Activated T-cell treated with anti-CD3 and anti-CD28 coated beads, Interleukin-2, amount 50 U/mL, for 24 hours (primary cell): ENCODE measurements around the gene BEAN1.

Experiments used
- DNase-seq: peaks from one replicate; pipeline ENCODE4 v3.0.0-alpha.2; 2020
- H3K27ac Mint-ChIP-seq: 2 replicates; pipeline ENCODE4 v1.8.0; 2020; ENCODE audit warnings: mild to moderate bottlenecking, mixed read lengths
- H3K27me3 Mint-ChIP-seq: 2 replicates; pipeline ENCODE4 v1.8.0; 2020; ENCODE audit warnings: mixed read lengths
- H3K36me3 Mint-ChIP-seq: 2 replicates; pipeline ENCODE4 v1.8.0; 2020; ENCODE audit warnings: low read depth, mixed read lengths
- H3K4me1 Mint-ChIP-seq: 2 replicates; pipeline ENCODE4 v1.8.0; 2020; ENCODE audit warnings: low read depth, mixed read lengths
- H3K4me3 Mint-ChIP-seq: 2 replicates; pipeline ENCODE4 v1.8.0; 2020; ENCODE audit warnings: mild to moderate bottlenecking, moderate library complexity, mixed read lengths
- H3K9me3 Mint-ChIP-seq: 2 replicates; pipeline ENCODE4 v1.8.0; 2020; ENCODE audit warnings: mixed read lengths

BEAN1 gene

GRCh38 chr16:66427036-66427860 lies at the start of gene BEAN1:
BEAN1 (plus strand) TSS chr16:66427295; CDS start chr16:66437677, 10,382 bp downstream.
- Mint-ChIP-seq H3K36me3 (no peaks in the 10 kb centered on the region), H3K4me3 (peak within 1 kb of the TSS; percentile 47), H3K27ac (no peak within 1 kb of the TSS), H3K4me1 (peaks cover 7% of the 10 kb centered on the region), H3K9me3 (no peaks in the 10 kb centered on the region), H3K27me3 (peaks cover 75% of the 10 kb centered on the region)
- no peak for DNase-seq

GRCh38 chr16:66377324-66377723 lies 49.8 kb upstream of the BEAN1 start:
- no peak overlapping the region for H3K4me3 Mint-ChIP-seq
- no peaks in the 10 kb centered on the region for H3K9me3 Mint-ChIP-seq
- H3K4me1 Mint-ChIP-seq: no peaks in the 10 kb centered on the region
- no peak for DNase-seq
- no peak overlapping the region for H3K27ac Mint-ChIP-seq
- no peaks in the 10 kb centered on the region for H3K36me3 Mint-ChIP-seq
- no peaks in the 10 kb centered on the region for H3K27me3 Mint-ChIP-seq

GRCh38 chr16:66378741-66379570 lies 48.1 kb upstream of the BEAN1 start:
- no peak for DNase-seq
- Mint-ChIP-seq H3K27ac (no peak overlapping the region), H3K4me1 (no peaks in the 10 kb centered on the region), H3K36me3 (no peaks in the 10 kb centered on the region), H3K4me3 (no peak overlapping the region), H3K27me3 (no peaks in the 10 kb centered on the region), H3K9me3 (no peaks in the 10 kb centered on the region)

GRCh38 chr16:66379571-66379941 lies 47.5 kb upstream of the BEAN1 start:
- DNase-seq: no peak
- H3K36me3 Mint-ChIP-seq: no peaks in the 10 kb centered on the region
- H3K4me3 Mint-ChIP-seq: no peak overlapping the region
- H3K27ac Mint-ChIP-seq: no peak overlapping the region
- no peaks in the 10 kb centered on the region for H3K9me3 Mint-ChIP-seq
- H3K27me3 Mint-ChIP-seq: no peaks in the 10 kb centered on the region
- no peaks in the 10 kb centered on the region for H3K4me1 Mint-ChIP-seq

GRCh38 chr16:66380421-66380820 lies 46.7 kb upstream of the BEAN1 start:
- Mint-ChIP-seq H3K4me3 (no peak overlapping the region), H3K27ac (no peak overlapping the region), H3K4me1 (no peaks in the 10 kb centered on the region), H3K27me3 (no peaks in the 10 kb centered on the region), H3K36me3 (no peaks in the 10 kb centered on the region), H3K9me3 (no peaks in the 10 kb centered on the region)
- DNase-seq: no peak

GRCh38 chr16:66381585-66382170 lies 45.4 kb upstream of the BEAN1 start:
- Mint-ChIP-seq H3K36me3 (no peaks in the 10 kb centered on the region), H3K27ac (no peak overlapping the region), H3K27me3 (no peaks in the 10 kb centered on the region), H3K4me1 (no peaks in the 10 kb centered on the region), H3K4me3 (no peak overlapping the region), H3K9me3 (no peaks in the 10 kb centered on the region)
- no peak for DNase-seq

GRCh38 chr16:66382171-66382965 lies 44.7 kb upstream of the BEAN1 start:
- no peaks in the 10 kb centered on the region for H3K9me3 Mint-ChIP-seq
- H3K27ac Mint-ChIP-seq: no peak overlapping the region
- no peak overlapping the region for H3K4me3 Mint-ChIP-seq
- H3K4me1 Mint-ChIP-seq: no peaks in the 10 kb centered on the region
- H3K27me3 Mint-ChIP-seq: no peaks in the 10 kb centered on the region
- H3K36me3 Mint-ChIP-seq: no peaks in the 10 kb centered on the region
- DNase-seq: no peak

- Mint-ChIP-seq H3K4me3 (no peak overlapping the region), H3K36me3 (no peaks in the 10 kb centered on the region), H3K27ac (no peak overlapping the region), H3K4me1 (no peaks in the 10 kb centered on the region), H3K9me3 (no peaks in the 10 kb centered on the region), H3K27me3 (no peaks in the 10 kb centered on the region)
- no peak for DNase-seq
These were observed 44.2 kb upstream of the BEAN1 start for GRCh38 chr16:66382966-66383299.

- no peaks in the 10 kb centered on the region for H3K36me3 Mint-ChIP-seq
- H3K4me3 Mint-ChIP-seq: no peak overlapping the region
- no peaks in the 10 kb centered on the region for H3K27me3 Mint-ChIP-seq
- no peaks in the 10 kb centered on the region for H3K9me3 Mint-ChIP-seq
- H3K27ac Mint-ChIP-seq: no peak overlapping the region
- DNase-seq: no peak
- H3K4me1 Mint-ChIP-seq: no peaks in the 10 kb centered on the region
These were observed 43.5 kb upstream of the BEAN1 start for GRCh38 chr16:66383551-66383950.

- no peaks in the 10 kb centered on the region for H3K36me3 Mint-ChIP-seq
- no peaks in the 10 kb centered on the region for H3K9me3 Mint-ChIP-seq
- H3K27ac Mint-ChIP-seq: no peak overlapping the region
- DNase-seq: no peak
- H3K4me1 Mint-ChIP-seq: no peaks in the 10 kb centered on the region
- H3K27me3 Mint-ChIP-seq: no peaks in the 10 kb centered on the region
- H3K4me3 Mint-ChIP-seq: no peak overlapping the region
These were observed 41.7 kb upstream of the BEAN1 start for GRCh38 chr16:66385415-66385814.

GRCh38 chr16:66386629-66387622 lies 40.2 kb upstream of the BEAN1 start:
- H3K9me3 Mint-ChIP-seq: no peaks in the 10 kb centered on the region

GRCh38 chr16:66387817-66388332 lies 39.2 kb upstream of the BEAN1 start:
- no peak overlapping the region for H3K27ac Mint-ChIP-seq
- no peaks in the 10 kb centered on the region for H3K27me3 Mint-ChIP-seq
- no peak overlapping the region for H3K4me3 Mint-ChIP-seq
- H3K36me3 Mint-ChIP-seq: no peaks in the 10 kb centered on the region
- DNase-seq: peak; percentile 11
- H3K4me1 Mint-ChIP-seq: no peaks in the 10 kb centered on the region
- H3K9me3 Mint-ChIP-seq: no peaks in the 10 kb centered on the region

More at GRCh38 chr16:66386629-66387622, 40.2 kb upstream of the BEAN1 start:
- no peaks in the 10 kb centered on the region for H3K36me3 Mint-ChIP-seq
- no peaks in the 10 kb centered on the region for H3K4me1 Mint-ChIP-seq
- no peaks in the 10 kb centered on the region for H3K27me3 Mint-ChIP-seq
- DNase-seq: no peak
- H3K27ac Mint-ChIP-seq: no peak overlapping the region
- H3K4me3 Mint-ChIP-seq: no peak overlapping the region

GRCh38 chr16:66388350-66389139 lies 38.5 kb upstream of the BEAN1 start:
- Mint-ChIP-seq H3K27me3 (no peaks in the 10 kb centered on the region), H3K4me1 (no peaks in the 10 kb centered on the region), H3K27ac (no peak overlapping the region), H3K36me3 (no peaks in the 10 kb centered on the region), H3K4me3 (no peak overlapping the region), H3K9me3 (no peaks in the 10 kb centered on the region)
- DNase-seq: peak; percentile 3
